ENCODE results near the gene ERO1A. TPM values are rescaled to one million over a fixed set of nuclear protein-coding genes. Genes with fewer than 3 reads are reported as not detected.

Gene ERO1A
- total RNA-seq, 6 experiments from 2014 or later, result 31.2 to 162 (median 37.9) TPM

DNA sequence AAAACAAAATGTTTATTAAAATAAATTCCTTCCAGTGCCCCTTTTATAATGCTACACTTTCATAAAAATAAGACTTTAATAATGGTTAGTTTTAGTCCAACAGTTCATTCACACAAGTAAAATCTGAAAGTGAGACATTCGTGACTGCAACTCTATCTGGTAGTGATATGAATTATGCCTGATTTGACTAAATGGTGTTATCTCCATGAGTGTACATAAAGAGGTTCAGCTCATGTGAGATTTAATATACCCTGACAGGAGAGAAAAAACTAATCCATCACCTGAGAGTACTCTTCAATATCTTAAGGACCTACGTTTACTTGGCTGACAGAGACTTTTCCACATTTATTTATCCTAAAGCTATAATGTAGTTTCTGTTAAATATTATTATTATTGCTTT lies 34.0 kb downstream of the ERO1A start:
- no peaks in the 10 kb centered on the region for H3K27me3 ChIP-seq
- no peak for TF ChIP-seq POLR2A (IDR thresholded peaks at IDR 0.05)
- TF ChIP-seq, protein P1, sequence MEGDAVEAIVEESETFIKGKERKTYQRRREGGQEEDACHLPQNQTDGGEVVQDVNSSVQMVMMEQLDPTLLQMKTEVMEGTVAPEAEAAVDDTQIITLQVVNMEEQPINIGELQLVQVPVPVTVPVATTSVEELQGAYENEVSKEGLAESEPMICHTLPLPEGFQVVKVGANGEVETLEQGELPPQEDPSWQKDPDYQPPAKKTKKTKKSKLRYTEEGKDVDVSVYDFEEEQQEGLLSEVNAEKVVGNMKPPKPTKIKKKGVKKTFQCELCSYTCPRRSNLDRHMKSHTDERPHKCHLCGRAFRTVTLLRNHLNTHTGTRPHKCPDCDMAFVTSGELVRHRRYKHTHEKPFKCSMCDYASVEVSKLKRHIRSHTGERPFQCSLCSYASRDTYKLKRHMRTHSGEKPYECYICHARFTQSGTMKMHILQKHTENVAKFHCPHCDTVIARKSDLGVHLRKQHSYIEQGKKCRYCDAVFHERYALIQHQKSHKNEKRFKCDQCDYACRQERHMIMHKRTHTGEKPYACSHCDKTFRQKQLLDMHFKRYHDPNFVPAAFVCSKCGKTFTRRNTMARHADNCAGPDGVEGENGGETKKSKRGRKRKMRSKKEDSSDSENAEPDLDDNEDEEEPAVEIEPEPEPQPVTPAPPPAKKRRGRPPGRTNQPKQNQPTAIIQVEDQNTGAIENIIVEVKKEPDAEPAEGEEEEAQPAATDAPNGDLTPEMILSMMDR (IDR thresholded peaks at IDR 0.05), result no peak
- H3K27ac ChIP-seq, result no peak overlapping the region
- no peaks in the 10 kb centered on the region for H3K4me1 ChIP-seq
- no peaks in the 10 kb centered on the region for H3K9me3 ChIP-seq
- intact Hi-C loops (cut with DNase I), result no loop called here
- WGBS (ENCODE audit: insufficient coverage, low coverage, low lambda C conversion rate, missing lambda C conversion rate), result 100% methylated on average over 2 of the region's 2 CpGs
- no peak overlapping the region for H3K4me3 ChIP-seq
- peaks cover 0 to 25% (median 2%) of the 10 kb centered on the region in 4 donors for H3K36me3 ChIP-seq
- ATAC-seq (no peak), DNase-seq (no peak)

DNA sequence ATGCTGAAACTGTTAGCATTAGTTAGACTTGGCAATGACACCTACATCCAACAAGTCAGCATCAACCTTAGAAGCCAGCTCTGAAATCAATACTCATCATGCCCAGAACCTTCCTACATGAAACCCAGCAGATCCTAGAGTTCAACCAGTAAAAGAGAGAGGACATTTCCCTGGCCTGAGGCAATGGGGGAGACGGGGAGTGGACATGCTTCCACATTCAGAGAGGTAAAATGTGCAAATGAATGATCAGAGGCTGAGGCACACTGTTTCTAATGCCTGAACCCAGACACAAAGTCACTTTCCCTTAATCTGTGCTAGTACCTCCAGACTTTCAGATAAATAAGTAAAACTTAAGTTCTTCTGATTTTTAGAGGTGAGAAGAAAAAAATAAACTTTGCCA lies 34.5 kb downstream of the ERO1A start:
- DNase-seq, result no peak
- H3K27me3 ChIP-seq, result no peaks in the 10 kb centered on the region
- H3K4me3 ChIP-seq, result no peak overlapping the region
- no peaks in the 10 kb centered on the region for H3K4me1 ChIP-seq
- TF ChIP-seq, protein P1 (IDR thresholded peaks at IDR 0.05), result no peak
- peaks cover 0 to 21% (median under 1%) of the 10 kb centered on the region in 4 donors for H3K36me3 ChIP-seq
- WGBS (ENCODE audit: insufficient coverage, low coverage, low lambda C conversion rate, missing lambda C conversion rate), result 89% methylated on average over 1 of the region's 1 CpG
- intact Hi-C loops (cut with DNase I), result no loop called here
- ATAC-seq, result no peak
- H3K27ac ChIP-seq, result no peak overlapping the region
- no peaks in the 10 kb centered on the region for H3K9me3 ChIP-seq

DNA sequence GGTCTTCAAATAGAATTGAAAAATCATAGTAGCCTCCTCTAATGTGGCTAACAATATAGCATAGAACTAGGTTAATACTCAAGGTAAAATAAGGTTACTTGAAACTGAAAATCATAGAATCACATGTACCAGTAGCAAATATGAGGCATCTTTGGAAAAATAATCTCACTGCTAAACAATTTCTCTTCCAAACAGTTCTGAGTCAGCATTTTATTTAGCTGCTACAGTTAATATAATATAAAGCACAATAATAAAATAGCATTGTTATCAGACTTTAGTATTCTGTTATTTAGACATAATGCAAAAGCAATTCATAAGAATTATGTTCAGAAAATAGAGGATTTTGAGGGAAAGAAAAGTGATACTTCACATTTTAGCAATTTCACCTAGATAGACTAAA lies 35.0 kb downstream of the ERO1A start:
- ATAC-seq, result no peak
- no peaks in the 10 kb centered on the region for H3K27me3 ChIP-seq
- H3K4me1 ChIP-seq, result no peaks in the 10 kb centered on the region
- intact Hi-C loops (cut with DNase I), result no loop called here
- H3K27ac ChIP-seq, result no peak overlapping the region
- H3K4me3 ChIP-seq, result no peak overlapping the region
- DNase-seq, result no peak
- no peak for TF ChIP-seq POLR2A (IDR thresholded peaks at IDR 0.05)
- TF ChIP-seq, protein P1 (IDR thresholded peaks at IDR 0.05), result no peak
- H3K9me3 ChIP-seq, result no peaks in the 10 kb centered on the region
- H3K36me3 ChIP-seq, result peaks cover 0 to 20% (median 0%) of the 10 kb centered on the region in 4 donors

DNA sequence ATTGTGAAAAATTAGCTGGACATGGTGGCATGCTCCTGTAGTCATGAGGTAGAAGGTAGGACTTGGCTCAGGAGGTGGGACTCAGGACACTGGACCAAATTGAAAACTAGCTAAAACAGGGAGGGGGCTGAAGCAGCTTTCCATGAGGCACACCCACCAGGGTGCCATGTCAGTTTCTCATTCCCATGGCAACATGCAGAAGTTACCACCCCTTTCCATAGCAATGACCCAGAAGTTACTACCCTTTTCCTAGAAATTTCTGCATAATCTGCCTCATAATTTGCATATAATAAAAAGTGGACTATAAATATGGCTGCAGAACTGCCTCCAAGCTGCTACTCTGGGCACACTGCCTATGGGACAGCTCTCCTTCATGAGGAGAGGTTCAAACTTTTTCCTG lies 38.5 kb downstream of the ERO1A start:
- ATAC-seq, result no peak
- no peak for DNase-seq
- TF ChIP-seq POLR2A (IDR thresholded peaks at IDR 0.05), result no peak
- TF ChIP-seq, protein P1 (IDR thresholded peaks at IDR 0.05), result no peak
- no peak overlapping the region for H3K27ac ChIP-seq
- intact Hi-C loops (cut with DNase I), result no loop called here
- H3K36me3 ChIP-seq, result peaks cover 0 to 38% (median 2%) of the 10 kb centered on the region in 4 donors
- H3K4me1 ChIP-seq, result no peaks in the 10 kb centered on the region
- no peaks in the 10 kb centered on the region for H3K27me3 ChIP-seq
- no peaks in the 10 kb centered on the region for H3K9me3 ChIP-seq
- no peak overlapping the region for H3K4me3 ChIP-seq

DNA sequence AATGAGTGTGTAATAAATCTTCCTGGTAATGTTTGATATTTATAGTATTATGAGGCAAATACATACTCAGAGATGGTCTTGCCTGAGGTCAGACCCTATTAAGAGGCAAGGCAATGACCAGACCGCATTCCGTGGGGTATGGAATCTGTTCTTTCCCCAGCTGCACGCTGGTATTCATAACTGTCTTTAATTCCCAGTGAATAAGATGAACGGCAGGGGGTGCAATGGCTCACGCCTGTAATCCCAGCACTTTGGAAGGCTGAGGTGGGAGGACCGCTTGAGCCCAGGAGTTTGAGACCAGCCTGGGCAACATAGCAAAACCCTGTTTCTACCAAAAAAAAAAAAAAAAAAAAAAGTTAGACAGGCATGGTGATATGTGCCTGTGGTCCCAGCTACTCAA lies 44.6 kb downstream of the ERO1A start:
- Histone ChIP-seq H3K27ac (no peak overlapping the region), H3K4me1 (no peaks in the 10 kb centered on the region), H3K4me3 (no peak overlapping the region), H3K27me3 (no peaks in the 10 kb centered on the region), H3K9me3 (no peaks in the 10 kb centered on the region), H3K36me3 (peaks cover 0 to 62% (median 3%) of the 10 kb centered on the region in 4 donors)
- 75% methylated on average over 5 of the region's 6 CpGs for WGBS (ENCODE audit: insufficient coverage, low coverage, low lambda C conversion rate, missing lambda C conversion rate)
- intact Hi-C loops (cut with DNase I), result no loop called here
- TF ChIP-seq, protein P1 (IDR thresholded peaks at IDR 0.05), result peak in 1 of 4 donors; percentile 8
- TF ChIP-seq POLR2A (IDR thresholded peaks at IDR 0.05), result no peak
- DNase-seq, result no peak
- ATAC-seq, result no peak

Measured in right lobe of liver (tissue), 6 donors.